HAP-1 (cell line): ENCODE data around the gene PRKAR2B.

ENCODE experiments used
- DNase-seq, 2 experiments: peaks; one replicate each; pipeline ENCODE4 v3.0.0-alpha.2; 2016 to 2020; ENCODE audit warnings: low spot score in 2 of 2
- H3K27me3 ChIP-seq: fragments of 250-450 bp; sonication (Bioruptor Pico); 2 replicates; pipeline ENCODE4 v1.5.1; 2020; ENCODE audit warnings: low read depth, mild to moderate bottlenecking, moderate library complexity
- H3K36me3 ChIP-seq: fragments of 250-450 bp; sonication (Bioruptor Pico); replicated peaks from 2 replicates; pipeline ENCODE4 v1.5.1; 2020; ENCODE audit warnings: mild to moderate bottlenecking
- H3K4me1 ChIP-seq: fragments of 250-450 bp; sonication (Bioruptor Pico); 2 replicates; pipeline ENCODE4 v1.5.1; 2020; ENCODE audit warnings: mild to moderate bottlenecking
- H3K4me3 ChIP-seq: fragments of 250-450 bp; sonication (Bioruptor Pico); 2 replicates; pipeline ENCODE4 v1.5.1; 2020; ENCODE audit warnings: mild to moderate bottlenecking, moderate library complexity
- H3K9me3 ChIP-seq: fragments of 250-450 bp; sonication (Bioruptor Pico); 2 replicates; pipeline ENCODE4 v1.5.1; 2020; ENCODE audit warnings: mild to moderate bottlenecking, moderate library complexity
- in situ Hi-C: fragments of 300-500 bp; cut with MboI; formaldehyde crosslinking; loops from 3 replicates; pipeline ENCODE4 v1.14.3; 2020; ENCODE audit warnings: low sequenced_read_pairs, inconsistent platforms, mixed read lengths

Gene PRKAR2B

DNA sequence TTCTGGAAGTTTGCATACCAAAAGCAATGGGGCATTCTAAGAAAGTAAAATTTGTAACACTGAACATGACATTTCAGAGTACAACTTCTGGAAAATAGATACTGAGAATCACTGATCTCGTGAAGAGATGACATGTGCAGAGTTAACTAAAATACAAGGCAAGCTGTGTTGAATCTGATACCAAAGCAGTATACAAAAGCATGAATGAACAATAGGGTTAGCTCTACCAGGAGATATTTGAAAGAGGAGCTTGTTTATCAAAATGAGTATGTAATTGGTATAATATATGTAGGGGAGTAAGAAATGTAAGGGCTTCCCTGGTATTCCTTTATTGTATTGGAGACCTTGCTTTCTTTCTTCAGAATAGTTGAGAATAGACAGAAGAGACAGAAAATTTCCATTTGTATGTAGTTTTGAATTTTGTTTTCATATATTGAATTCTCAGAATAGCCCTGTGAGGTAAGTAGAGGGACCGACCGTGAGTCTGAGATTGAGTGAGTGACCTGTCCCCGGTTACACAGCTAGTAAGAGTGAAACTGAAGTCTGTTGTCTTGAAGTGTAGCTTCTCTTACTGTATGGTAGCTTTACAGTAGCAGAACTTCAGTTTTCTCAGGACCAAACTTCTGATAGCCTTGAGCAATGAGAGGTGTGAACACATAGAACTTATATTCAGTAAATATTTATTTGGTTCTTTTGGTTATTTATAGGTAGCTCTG, 129.3 kb downstream of the PRKAR2B start:
- Histone ChIP-seq H3K36me3 (no peaks in the 10 kb centered on the region), H3K4me1 (peaks cover 14% of the 10 kb centered on the region), H3K9me3 (no peaks in the 10 kb centered on the region), H3K27me3 (no peaks in the 10 kb centered on the region), H3K4me3 (no peak overlapping the region)
- no peak for DNase-seq
- in situ Hi-C loops: no loop called here

DNA sequence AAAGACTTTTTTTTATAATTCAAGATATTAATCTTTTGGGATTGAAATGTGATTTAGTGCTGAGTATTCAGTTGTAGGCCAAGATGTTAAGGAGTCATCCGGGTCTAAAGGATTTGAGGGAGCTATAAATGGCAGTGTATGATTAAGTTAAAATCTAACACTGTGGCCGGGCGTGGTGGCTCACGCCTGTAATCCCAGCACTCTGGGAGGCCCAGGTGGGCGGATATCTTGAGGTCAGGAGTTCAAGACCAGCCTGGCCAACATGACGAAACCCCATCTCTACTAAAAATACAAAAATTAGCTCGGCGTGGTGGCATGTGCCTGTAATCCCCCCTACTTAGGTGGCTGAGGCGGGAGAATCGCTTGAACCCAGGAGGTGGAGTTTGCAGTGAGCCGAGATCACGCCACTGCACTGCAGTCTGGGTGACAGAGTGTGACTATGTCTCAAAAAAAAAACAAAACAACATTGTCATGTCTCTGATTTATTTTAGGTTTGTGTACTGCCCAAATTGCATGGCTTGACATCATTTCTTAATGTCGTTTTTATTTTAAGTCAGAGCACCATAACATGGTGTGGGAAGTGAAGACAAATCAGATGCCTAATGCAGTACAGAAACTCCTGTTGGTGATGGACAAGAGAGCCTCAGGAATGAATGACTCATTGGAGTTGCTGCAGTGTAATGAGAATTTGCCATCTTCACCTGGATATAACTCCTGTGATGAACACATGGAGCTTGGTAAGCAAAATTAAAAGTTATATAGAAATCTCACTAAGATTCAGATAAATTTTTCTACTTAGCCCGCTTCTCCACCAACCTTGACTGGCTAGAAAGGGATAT, 135.0 kb downstream of the PRKAR2B start:
- H3K9me3 ChIP-seq: no peaks in the 10 kb centered on the region
- no peaks in the 10 kb centered on the region for H3K27me3 ChIP-seq
- H3K4me1 ChIP-seq: peaks cover 3% of the 10 kb centered on the region; the same call in 1 of the 2 replicates
- H3K36me3 ChIP-seq: peaks cover 5% of the 10 kb centered on the region
- no peak overlapping the region for H3K4me3 ChIP-seq
- in situ Hi-C loops: loop anchor here (25.0 kb wide), 2 partner anchors 558 to 683 kb away; partner anchors contain the start of gene CBLL1
- no peak for DNase-seq

- Histone ChIP-seq H3K4me1 (peaks cover 3% of the 10 kb centered on the region; the same call in 1 of the 2 replicates), H3K36me3 (peaks cover 5% of the 10 kb centered on the region), H3K4me3 (no peak overlapping the region), H3K9me3 (no peaks in the 10 kb centered on the region), H3K27me3 (no peaks in the 10 kb centered on the region)
- in situ Hi-C loops: loop anchor here (25.0 kb wide), 2 partner anchors 557 to 682 kb away; partner anchors contain the start of gene CBLL1
- DNase-seq: no peak
Measured at GRCh38 chr7:107180378-107180777, 135.9 kb downstream of the PRKAR2B start.

- H3K4me3 ChIP-seq: no peak overlapping the region
- H3K27me3 ChIP-seq: no peaks in the 10 kb centered on the region
- no peaks in the 10 kb centered on the region for H3K9me3 ChIP-seq
- in situ Hi-C loops: loop anchor here (25.0 kb wide), 2 partner anchors 556 to 681 kb away; partner anchors contain the start of gene CBLL1
- peaks cover 5% of the 10 kb centered on the region for H3K36me3 ChIP-seq
- peaks cover 3% of the 10 kb centered on the region; the same call in 1 of the 2 replicates for H3K4me1 ChIP-seq
- DNase-seq: no peak
Measured at GRCh38 chr7:107181172-107181571, 136.7 kb downstream of the PRKAR2B start.

DNA sequence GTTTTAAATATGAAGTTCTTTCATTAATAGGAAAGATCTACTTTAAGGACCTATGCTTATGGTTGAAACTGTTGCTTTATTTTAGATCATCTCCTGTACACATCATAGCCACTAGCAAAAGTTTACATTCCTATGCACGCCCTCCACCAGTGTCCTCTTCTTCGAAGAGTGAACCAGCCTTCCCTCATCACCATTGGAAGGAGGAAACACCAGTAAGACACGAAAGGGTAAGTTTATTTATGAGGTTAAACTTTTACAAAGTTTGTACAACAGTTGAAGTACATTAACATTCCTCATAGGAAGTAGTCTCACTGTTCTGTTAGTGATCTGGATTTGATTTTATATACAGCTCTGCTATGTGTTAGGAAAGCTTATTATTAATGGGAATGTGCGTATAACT, 141.2 kb downstream of the PRKAR2B start:
- peaks cover 15% of the 10 kb centered on the region for H3K36me3 ChIP-seq
- no peak for DNase-seq
- in situ Hi-C loops: loop anchor here (25.0 kb wide), 2 partner anchors 552 to 677 kb away; partner anchors contain the start of gene CBLL1

GRCh38 chr7:107186240-107186639, 141.7 kb downstream of the PRKAR2B start:
- in situ Hi-C loops: loop anchor here (25.0 kb wide), 2 partner anchors 551 to 676 kb away; partner anchors contain the start of gene CBLL1
- H3K36me3 ChIP-seq: peaks cover 15% of the 10 kb centered on the region
- H3K4me3 ChIP-seq: no peak overlapping the region
- no peak for DNase-seq
- no peaks in the 10 kb centered on the region for H3K27me3 ChIP-seq
- H3K9me3 ChIP-seq: no peaks in the 10 kb centered on the region
- H3K4me1 ChIP-seq: no peaks in the 10 kb centered on the region

More for the DNA sequence above, 141.2 kb downstream of the PRKAR2B start:
- no peaks in the 10 kb centered on the region for H3K27me3 ChIP-seq
- no peak overlapping the region for H3K4me3 ChIP-seq
- no peaks in the 10 kb centered on the region for H3K4me1 ChIP-seq
- H3K9me3 ChIP-seq: no peaks in the 10 kb centered on the region

- peaks cover 15% of the 10 kb centered on the region for H3K36me3 ChIP-seq
- H3K4me1 ChIP-seq: no peaks in the 10 kb centered on the region
- no peaks in the 10 kb centered on the region for H3K27me3 ChIP-seq
- in situ Hi-C loops: loop anchor here (25.0 kb wide), 2 partner anchors 550 to 675 kb away; partner anchors contain the start of gene CBLL1
- H3K4me3 ChIP-seq: no peak overlapping the region
- DNase-seq: no peak
- no peaks in the 10 kb centered on the region for H3K9me3 ChIP-seq
Measured at GRCh38 chr7:107187774-107188173, 143.3 kb downstream of the PRKAR2B start.

DNA sequence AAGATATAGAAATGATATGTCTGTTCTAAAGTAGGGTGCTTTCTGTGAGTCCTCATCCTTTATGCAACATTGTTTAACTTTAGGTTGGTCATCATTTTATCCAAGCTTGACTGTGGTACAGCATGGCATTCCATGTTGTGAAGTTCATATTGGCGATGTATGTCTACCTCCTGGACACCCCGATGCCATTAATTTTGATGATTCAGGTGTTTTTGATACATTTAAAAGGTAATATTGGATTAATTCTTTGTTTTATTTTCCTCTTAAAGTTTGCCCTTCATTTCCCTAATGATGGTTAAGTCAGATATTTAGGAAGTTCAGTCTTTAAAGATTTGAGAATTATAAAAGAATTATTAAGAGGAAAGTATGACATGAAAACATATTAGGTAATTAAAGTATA, 145.6 kb downstream of the PRKAR2B start:
- Histone ChIP-seq H3K27me3 (no peaks in the 10 kb centered on the region), H3K9me3 (no peaks in the 10 kb centered on the region), H3K4me1 (peaks cover 8% of the 10 kb centered on the region), H3K36me3 (peaks cover 10% of the 10 kb centered on the region; the same call in 1 of the 2 replicates), H3K4me3 (no peak overlapping the region)
- in situ Hi-C loops: loop anchor here (25.0 kb wide), 2 partner anchors 547 to 672 kb away; partner anchors contain the start of gene CBLL1
- no peak for DNase-seq

- no peak for DNase-seq
- H3K27me3 ChIP-seq: no peaks in the 10 kb centered on the region
- no peak overlapping the region for H3K4me3 ChIP-seq
- in situ Hi-C loops: loop anchor here (25.0 kb wide), 2 partner anchors 543 to 668 kb away; partner anchors contain the start of gene CBLL1
- H3K9me3 ChIP-seq: no peaks in the 10 kb centered on the region
- peaks cover 11% of the 10 kb centered on the region for H3K4me1 ChIP-seq
- no peaks in the 10 kb centered on the region; the same call in 1 of the 2 replicates for H3K36me3 ChIP-seq
Measured at GRCh38 chr7:107194052-107194451, 149.5 kb downstream of the PRKAR2B start.

- H3K4me3 ChIP-seq: no peak overlapping the region
- DNase-seq: no peak
- peaks cover 2% of the 10 kb centered on the region for H3K36me3 ChIP-seq
- in situ Hi-C loops: loop anchor here (25.0 kb wide), 2 partner anchors 540 to 665 kb away; partner anchors contain the start of gene CBLL1
- no peaks in the 10 kb centered on the region for H3K9me3 ChIP-seq
- H3K27me3 ChIP-seq: no peaks in the 10 kb centered on the region
- peaks cover 11% of the 10 kb centered on the region for H3K4me1 ChIP-seq
Measured at GRCh38 chr7:107196834-107197610, 152.5 kb downstream of the PRKAR2B start.

GRCh38 chr7:107201795-107202450, 157.4 kb downstream of the PRKAR2B start:
- H3K4me3 ChIP-seq: no peak overlapping the region
- H3K9me3 ChIP-seq: no peaks in the 10 kb centered on the region
- peaks cover 4% of the 10 kb centered on the region for H3K36me3 ChIP-seq
- H3K27me3 ChIP-seq: no peaks in the 10 kb centered on the region
- no peaks in the 10 kb centered on the region for H3K4me1 ChIP-seq
- in situ Hi-C loops: no loop called here
- peak in 1 of 2 experiments; percentile 63 for DNase-seq

- in situ Hi-C loops: no loop called here
- Histone ChIP-seq H3K9me3 (no peaks in the 10 kb centered on the region), H3K27me3 (no peaks in the 10 kb centered on the region), H3K36me3 (peaks cover 4% of the 10 kb centered on the region; the same call in 1 of the 2 replicates), H3K4me1 (no peaks in the 10 kb centered on the region), H3K4me3 (no peak overlapping the region)
- DNase-seq: no peak
Measured at GRCh38 chr7:107203607-107204006, 159.1 kb downstream of the PRKAR2B start.
